NCI-H146 treated with DMSO at 0.1 percent for 48 hours (cell line): ENCODE measurements around the gene PAX9.

Experiments used
- DNase-seq: peaks from one replicate; lab custom pipeline; 2025; ENCODE audit not compliant: unreplicated experiment; lab: John Stamatoyannopoulos, UW

The PAX9 gene

DNA sequence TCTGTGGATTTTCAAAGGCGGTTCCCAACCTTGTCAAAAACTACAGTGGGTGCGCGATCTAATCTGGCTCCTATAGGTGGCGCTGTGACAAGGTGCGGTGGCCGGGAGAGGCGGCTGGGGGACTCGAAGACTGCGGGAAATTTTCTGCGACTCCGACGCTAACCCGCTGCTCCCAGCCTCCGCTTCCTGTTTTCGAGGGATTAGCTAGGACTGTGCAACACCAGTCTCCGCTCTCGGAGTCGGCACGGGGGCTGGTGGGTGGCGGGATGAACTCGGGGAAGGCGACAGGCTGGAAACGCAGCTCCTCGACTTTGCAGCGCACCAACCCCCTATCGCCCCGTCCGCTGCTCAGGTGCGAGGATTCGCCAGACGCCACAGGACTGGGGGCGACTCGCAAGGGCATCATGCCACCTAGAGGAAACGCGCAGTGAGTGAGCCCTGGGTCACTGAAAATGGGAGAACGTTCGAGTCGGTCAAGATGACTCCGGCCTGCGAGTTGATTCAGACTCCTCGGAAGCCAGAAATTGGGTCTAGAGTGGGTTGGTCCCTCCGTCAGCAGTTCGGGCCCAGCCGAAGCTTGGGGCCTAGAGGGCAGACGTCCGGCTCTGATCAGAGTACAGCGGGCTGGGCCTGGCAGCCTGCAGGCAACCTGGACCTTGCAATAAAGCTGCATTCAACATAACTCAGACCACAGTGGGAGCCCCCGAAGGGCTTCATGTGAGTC lies 5.5 kb upstream of the PAX9 start:
- no peak for DNase-seq

DNA sequence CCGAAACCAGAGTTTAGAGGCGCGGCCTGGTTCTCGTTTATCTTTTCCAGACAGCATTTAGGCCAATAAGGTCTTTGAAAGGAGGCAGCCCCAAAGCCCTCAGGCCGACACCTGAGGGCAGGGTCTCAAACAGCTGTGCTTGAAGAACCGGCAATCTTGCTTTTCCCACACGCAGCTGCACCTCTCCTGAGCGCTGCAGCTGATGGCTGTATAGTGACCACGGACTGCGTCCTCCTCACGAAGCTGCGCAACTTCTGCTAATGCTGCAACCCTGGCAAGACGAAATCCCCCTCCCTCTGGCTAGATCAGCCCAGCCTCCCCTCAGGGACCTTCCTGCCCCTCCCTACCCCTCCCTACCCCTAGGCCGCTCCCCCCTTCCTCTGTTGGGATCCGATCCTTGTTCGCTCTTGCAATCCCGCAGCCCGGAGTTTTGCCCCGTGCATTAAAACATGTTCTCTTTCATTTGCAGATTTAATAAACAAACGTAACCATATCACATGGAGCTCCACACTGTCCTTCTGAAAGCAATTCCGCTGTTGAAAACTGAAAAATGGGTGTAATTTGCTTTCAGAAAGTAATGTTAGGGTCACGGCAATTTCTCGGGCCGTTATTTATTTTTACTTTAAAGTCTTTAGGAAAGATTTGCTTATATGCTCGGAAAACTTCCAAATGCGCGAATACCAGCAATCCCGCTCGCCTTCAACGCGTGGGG lies 4.8 kb upstream of the PAX9 start:
- no peak for DNase-seq

DNA sequence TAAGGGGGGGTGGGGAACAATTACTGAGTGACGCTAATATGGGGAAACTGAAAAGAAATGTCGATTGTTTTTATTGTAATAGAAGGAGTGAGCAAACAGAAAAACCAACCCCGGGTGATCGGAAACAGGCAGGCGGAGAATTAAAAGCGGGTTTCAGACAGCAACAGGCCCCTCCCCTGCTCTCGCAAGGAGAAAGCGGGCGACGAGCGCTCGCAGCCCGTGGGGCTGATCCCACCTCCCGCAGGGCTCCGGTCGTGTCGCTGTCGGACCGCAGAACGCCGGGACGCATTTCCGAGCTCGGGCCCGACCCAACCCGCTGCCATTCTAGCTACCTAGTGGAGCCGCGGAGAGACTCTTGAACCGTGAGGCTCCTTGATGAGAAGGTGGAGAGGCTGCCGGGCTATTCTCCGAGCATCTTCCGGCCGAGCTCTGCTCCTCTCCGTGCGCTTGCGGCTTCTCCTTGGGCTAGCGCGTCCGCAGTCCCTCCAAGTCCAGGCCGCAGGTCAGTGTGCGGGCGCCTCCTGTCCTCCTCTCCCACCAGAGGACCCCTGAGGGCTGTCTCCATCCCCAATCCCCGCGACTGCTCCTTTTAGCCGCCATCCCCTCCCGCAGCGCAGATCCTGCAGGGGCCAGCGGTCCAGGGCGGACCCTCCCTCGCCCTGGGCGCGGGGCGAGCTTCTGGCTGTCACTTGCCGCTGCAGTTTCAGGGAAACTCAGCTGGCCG lies 4.1 kb upstream of the PAX9 start:
- no peak for DNase-seq

DNA sequence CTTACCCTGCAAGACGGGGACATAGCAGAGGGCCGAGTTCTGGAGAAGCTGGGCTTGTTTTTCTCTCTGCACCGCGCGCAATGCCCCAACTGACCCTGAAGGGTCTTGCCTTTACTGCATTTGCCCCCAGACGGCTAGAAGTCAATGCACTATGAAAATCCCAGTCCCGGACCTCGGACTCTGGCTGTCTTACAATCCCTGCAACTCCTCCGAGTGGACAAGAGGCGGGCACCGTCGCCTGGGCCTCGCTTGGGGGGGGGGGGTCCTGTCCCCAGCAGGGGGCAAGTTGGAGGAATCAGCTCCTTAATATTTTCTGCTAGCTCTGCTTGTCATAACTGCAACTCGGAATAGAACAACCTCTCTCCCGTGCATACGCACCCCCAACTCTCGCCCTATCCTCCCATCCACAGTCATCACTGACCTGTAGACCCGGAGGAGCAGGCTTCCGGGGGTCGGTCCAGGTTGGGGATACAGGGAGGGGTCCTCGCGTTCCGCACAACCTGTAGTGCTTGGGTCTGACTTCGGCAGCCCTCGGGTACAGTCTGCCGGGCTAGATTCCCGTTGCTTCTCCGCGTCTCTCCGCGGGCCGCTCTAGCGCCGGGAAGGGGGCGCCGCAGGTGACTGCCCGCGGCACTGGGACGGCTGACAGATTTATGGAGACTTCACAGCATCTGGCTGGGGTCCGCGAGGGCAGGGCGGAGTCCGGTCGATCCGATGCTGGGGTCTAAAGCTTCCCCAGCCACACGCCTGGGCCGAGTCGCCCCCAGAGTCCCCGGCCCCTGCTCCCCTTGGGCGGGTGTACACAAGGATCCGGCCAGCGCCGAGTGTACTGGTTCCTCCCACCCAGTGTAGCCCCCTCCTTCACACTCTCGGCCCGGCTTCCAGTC lies 3.3 kb upstream of the PAX9 start:
- no peak for DNase-seq

DNA sequence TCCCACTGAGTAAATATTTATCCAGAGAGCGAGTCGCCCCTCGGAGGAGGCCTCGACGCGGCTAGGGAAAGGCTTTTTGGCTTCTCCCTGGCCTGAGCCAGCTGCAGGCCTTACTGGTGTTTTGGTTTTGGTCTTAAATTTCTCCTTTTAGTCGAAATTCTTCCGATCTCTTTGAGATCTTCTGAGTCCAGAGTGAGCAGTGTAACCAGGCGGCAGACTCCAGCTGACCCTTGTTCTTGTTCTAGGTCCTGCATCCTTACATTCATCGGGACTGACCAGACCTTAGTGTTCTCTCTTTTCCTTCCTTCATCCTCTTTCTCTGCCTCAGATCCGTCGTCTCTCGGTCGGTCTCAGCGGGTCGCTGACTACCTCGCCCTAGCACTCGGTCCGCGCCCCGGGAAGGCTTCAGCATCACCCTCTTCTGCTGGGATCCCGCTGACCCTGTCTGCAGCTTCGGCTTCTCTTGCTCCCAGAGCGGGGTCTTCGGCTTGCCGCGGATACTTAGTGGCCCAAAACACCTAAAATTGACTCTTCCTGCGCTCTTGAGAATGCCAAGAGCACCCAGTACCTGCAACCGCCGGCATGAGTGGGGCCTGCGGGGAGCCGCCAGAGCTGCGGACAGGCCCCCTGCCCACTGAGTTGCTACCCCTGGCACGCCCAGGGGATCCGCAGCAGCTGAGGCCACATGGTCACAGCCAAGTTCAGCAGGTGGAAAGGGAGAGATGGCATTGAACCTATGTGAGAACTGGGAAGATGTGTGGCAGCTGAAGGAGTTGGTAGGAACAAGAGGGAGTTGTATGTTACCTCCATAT lies 2.4 kb upstream of the PAX9 start:
- no peak for DNase-seq

DNA sequence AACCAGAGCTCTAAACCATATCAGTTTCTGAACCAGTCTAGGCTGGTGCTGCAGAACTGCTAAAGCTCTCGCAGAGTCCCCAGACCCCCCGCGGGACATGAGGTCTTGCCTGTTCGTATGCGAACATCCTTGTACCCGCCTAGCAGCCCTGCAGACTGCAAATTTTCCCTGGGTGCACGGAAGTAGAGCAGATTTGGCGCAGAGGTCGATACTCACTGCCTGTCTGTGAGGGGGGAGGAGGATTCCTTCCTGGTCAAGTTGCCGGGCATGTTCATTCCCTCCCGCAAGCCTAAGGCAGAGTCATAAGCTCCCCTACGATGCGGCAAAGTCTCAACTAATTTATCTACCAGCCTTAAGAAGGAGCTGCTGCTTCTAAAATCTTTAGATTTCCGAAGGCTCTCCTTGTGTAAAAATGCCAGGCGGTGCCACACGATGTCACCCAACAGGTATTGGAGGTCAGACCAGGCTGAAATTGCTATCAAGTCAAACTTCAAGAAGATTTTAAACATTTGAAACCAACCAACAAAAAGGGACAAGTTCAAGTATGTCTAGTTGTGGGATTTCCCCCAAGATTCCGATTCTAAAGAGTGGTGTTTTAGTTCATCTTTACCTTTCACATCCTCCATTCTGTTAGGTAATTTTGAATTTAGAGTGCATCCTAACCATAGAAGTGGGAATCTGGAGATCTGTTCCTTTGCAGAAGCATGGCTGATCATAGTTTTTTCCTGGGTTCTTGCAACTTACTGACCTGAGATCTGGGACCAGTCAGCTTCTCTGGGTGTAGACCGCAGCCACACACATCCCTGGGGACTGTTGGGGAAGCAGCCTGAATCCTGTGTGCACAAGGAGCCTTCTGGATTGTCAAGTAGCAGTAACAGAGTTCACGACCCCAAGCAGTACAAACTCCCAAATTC lies 1.6 kb upstream of the PAX9 start:
- no peak for DNase-seq

DNA sequence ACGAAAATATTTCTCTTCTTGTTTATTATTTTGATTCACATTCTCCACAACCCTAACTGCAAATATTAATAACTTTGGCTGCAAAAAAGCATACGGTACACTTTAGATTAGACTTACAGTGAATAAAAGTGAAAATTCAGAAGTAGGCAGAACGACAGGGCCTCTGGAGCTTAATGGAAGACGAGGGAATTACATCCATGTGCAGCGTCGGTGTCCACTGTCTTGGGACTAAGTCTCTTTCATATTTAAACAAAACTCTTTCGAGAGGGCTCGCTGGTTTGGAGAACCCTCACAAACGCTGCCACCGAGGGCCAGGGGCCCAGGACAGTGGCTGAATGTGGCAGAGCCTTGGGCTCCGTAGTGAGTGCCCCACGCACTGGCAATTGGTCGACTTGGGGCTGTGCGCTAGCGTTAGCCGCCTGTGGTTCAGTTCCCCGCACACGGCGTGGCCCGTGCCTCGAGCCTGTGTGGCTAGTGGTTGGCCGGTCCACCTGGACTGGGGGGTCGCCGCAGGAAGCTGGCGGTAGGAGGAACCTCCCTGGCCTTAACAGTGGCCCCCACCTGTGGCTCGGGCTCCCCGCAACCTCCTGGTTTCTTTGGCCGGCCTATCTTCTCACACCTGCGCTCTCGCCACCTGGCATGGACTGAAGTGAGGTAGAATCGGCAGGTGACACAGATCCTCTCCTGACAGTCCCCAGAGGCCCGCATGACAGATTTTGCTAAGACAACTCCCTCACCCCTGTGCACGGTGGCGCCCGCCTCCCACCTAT lies 739 bp upstream of the PAX9 start:
- DNase-seq, result peak; percentile 77

DNA sequence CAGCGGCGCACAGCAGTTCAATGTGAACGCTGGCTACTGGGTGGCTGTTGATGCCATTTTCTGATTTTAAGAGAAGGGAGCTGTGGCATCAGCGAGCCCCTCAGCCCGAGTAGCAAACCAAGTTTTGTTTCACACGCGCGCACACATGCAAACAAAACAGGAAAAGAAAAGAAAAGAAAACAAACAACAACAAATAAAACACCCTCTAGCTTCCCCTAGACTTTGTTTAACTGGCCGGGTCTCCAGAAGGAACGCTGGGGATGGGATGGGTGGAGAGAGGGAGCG lies 540 bp downstream of the PAX9 start:
- no peak for DNase-seq

DNA sequence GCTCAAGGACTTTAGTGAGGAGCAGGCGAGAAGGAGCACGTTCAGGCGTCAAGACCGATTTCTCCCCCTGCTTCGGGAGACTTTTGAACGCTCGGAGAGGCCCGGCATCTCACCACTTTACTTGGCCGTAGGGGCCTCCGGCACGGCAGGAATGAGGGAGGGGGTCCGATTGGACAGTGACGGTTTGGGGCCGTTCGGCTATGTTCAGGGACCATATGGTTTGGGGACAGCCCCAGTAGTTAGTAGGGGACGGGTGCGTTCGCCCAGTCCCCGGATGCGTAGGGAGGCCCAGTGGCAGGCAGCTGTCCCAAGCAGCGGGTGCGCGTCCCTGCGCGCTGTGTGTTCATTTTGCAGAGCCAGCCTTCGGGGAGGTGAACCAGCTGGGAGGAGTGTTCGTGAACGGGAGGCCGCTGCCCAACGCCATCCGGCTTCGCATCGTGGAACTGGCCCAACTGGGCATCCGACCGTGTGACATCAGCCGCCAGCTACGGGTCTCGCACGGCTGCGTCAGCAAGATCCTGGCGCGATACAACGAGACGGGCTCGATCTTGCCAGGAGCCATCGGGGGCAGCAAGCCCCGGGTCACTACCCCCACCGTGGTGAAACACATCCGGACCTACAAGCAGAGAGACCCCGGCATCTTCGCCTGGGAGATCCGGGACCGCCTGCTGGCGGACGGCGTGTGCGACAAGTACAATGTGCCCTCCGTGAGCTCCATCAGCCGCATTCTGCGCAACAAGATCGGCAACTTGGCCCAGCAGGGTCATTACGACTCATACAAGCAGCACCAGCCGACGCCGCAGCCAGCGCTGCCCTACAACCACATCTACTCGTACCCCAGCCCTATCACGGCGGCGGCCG lies 1.1 kb downstream of the PAX9 start:
- DNase-seq, result no peak

DNA sequence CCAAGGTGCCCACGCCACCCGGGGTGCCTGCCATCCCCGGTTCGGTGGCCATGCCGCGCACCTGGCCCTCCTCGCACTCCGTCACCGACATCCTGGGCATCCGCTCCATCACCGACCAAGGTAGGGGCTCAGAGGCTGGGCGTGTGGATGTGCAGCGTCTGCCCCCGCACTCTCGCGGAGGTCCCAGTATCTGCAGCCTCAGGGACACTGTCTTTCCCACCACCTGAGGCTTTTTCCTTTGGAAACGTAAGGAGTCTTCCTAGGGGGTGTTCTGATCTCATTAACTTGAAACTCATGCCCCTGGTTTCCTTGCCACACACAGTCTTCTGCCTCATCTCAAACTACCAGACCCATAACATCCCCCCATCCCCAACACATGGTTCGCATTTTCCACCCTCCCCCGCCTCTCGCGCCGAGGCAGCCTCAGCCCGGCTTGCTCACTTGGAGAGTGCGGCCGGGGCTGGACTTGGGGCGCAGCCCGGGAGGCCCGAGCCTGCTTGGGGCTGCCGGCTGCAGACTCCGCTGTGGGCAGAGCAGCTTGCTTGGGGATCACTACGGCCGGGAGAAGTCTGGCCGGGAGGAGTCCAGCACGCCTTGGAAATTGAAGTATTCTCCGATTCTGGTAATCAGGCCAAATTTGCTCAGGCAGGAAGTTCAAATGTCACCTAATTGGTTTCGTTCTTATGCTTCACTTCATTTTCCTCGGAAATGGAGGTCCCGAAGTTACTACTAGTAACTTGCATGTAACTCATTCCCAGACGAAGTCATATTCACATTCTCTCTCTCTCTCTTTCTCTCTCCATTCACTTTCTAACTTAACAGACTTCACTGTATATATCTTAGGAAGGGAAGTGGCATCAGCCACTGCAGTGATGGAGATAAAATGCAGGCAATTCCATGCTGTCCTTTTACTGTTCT lies 2.0 kb downstream of the PAX9 start:
- no peak for DNase-seq

DNA sequence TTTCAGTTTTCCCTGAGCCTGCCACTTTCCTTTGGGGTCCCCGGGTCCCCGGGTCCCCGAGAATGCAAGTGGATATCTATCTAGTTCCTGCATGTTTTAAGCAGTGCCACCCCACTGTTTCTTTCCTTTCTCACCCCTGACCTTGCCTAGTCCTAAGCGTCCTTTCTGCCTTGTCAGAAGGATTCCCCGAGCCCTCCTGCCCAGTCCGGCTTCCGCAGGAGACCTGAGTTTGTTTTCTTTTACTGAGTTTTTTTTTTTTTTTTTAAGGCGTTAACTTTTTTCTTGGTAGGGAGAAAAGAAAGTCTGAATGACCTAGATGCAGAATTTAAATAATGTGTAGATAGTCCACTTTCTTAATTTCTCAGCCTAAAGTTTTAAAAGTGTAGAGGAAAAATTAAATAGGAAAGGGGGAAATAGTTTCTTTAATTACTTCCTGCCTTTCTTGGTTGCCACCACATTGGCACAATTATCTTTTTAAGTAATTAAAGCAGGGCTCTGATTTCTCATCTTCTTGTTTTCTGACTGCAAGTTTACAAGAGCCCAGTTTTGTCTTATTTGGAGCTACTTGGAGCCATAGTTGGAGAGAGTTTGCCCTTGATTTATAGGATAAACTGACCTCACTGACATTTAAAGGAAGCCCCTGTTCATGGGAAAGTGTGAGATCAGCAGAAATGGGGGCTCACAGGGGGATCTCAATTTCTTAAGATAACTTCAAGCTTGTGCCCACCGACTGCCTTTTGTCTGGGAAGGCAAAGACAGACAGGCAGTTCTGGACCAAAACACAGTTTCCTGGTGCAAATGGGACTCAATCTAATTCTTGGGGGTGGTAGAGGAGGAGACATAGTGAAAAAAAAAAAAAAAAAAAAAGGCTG lies 2.9 kb downstream of the PAX9 start:
- DNase-seq, result no peak

DNA sequence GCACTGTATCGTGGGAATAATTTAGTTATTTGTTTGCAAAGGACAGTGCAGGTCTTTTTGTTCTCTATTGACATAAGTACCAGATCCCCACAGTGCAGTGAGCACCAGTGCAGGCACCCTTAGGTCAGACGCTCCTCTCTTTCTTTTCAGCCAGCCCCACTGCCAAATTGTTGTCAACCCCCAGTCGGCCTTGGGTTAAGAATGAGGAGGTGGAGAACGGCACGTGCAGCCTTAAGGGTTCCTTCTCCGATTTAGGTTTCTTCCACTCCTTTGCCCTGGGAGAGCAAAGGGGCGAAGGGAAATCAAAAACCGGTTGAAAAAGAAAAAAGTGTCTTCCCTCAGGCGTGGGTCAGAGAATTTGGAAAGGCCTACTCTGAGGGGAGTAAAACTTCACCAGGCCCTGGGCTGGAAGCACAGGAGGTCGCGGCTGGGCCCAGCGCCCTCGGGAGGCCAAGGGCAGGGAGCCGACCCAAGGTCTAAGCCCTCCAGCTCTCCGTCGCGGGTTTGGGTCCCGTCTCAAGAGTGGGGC lies 4.3 kb downstream of the PAX9 start:
- DNase-seq, result no peak

DNA sequence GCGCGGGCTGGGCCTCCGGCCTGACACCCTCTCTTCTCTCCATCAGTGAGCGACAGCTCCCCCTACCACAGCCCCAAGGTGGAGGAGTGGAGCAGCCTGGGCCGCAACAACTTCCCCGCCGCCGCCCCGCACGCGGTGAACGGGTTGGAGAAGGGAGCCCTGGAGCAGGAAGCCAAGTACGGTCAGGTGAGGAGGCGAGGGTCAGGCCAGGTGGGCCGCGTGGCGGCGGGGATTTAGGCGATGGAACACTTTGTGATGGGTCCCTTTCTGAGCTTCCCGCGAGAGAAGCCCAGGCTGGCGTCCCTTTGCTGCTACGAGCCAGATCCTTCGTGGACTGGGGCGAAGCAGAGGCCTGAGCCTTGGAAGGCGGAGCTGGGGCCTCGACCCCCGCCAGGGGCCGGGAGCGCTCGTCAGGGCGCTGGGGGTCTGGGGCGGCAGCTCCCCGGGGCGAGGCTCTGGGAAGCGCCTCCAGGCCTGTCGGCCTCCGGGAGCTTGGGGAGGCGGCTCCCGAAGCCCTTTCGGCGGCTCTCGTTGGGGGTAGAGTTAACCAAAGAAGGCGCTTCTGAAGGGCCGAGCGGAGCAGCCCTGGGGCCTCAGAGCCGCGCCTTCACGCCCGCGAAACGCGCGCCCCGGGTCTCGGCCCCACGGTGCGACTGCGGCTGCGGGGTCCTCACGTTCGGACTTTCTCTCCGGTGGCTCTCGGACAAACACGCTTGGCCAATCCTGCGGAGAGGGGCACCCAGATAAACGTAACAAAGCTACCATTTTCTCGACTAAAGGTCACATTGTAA lies 5.0 kb downstream of the PAX9 start:
- DNase-seq, result no peak

DNA sequence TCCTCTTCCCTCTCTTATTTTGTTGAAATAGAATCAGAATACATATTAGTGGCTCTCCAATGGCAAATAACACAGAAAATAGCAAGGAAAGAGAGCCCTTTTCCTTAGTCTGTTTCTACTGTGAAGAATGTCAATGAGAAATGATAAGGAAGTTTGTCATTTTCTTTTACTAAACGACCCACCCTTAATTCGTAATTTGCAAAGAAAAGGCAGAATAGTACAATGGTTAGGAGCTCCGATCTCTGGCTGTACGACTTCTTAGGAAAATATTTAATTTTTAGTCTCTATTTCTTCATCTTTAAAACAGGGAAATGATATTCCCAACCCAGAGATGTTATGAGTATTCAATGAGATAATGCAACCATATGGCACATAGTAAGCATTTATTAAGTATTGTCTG lies 6.0 kb downstream of the PAX9 start:
- DNase-seq, result no peak

DNA sequence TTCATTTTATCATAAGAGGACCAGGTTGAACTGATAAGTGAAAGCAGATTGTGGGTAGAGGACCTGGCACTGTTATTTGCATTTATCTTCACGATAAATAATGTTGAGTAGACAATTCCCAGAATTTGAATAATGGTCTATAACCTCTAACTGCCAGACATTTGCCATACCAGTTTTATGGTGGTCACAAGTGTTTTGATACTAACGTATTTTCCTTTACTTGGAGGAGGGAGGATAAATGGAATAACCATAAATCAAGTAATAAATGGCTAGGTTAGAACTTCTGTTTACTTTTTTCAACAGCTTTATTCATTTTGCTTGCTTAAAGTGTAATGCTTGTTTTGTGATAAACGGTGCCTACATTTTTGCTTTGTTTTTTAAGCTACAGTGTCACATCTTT lies 9.5 kb downstream of the PAX9 start:
- DNase-seq, result no peak
